Measurements from ENCODE around the gene FRG2C. TPM values are rescaled to one million over a fixed set of nuclear protein-coding genes. Genes with fewer than 3 reads are reported as not detected.
A peak's percentile ranks its signal among the peaks of the same experiment; 100 is the strongest.
"Not testable (repeated sequence)": the region's sequence is repeated elsewhere in the genome, so short reads cannot be mapped to it uniquely, and the experiment has no call there.

The FRG2C gene
- polyA plus RNA-seq, 1 of the 3 experiments (the other 2 are of a cell fraction): not detected

- H3K79me2 ChIP-seq (ENCODE audit: insufficient read depth); H3K36me3 ChIP-seq (replicated peaks in 1 of 2; ENCODE audit: control insufficient read depth in 1 of 2, insufficient read depth in 2 of 2, low read length in 1 of 2); H3K27me3 ChIP-seq (ENCODE audit: insufficient read depth); DNase-seq; H3K27ac ChIP-seq (ENCODE audit: low read depth in 2 of 2, low read length in 1 of 2); H3K9me2 ChIP-seq; H4K20me1 ChIP-seq (ENCODE audit: insufficient read depth); H3K4me1 ChIP-seq (ENCODE audit: control insufficient read depth in 1 of 2, insufficient read depth in 2 of 2, low read depth in 1 of 2, low read length in 1 of 2); POLR2A ChIA-PET; H3F3A ChIP-seq (replicated peaks; ENCODE audit: insufficient read depth); H3K9me3 ChIP-seq; H3K9ac ChIP-seq; H2AFZ ChIP-seq (ENCODE audit: low read depth): not testable (repeated sequence)
- WGBS (ENCODE audit: low lambda C conversion rate): 14% methylated on average over 20 of the region's 20 CpGs
- TF ChIP-seq RAD21 (IDR thresholded peaks at IDR 0.05; ENCODE audit: low read length) (peak; percentile 59), CTCF (IDR thresholded peaks at IDR 0.05) (peak; percentile 54), SMC3 (IDR thresholded peaks at IDR 0.05; ENCODE audit: low read depth, low read length) (peak; percentile 29; the same call in 1 of the 2 replicates)
- Histone ChIP-seq H3K4me3 (ENCODE audit: low read depth in 2 of 2, low read length in 1 of 2) (peak overlapping the region in 1 of 2 experiments; percentile 19; a peak in 1 of 4 replicates), H3K4me2 (0 out of 2 replicates have a peak overlapping the region, but pooled peaks have one; percentile 89)
- CTCF ChIA-PET: interaction anchor here (0.8 to 2.0 kb wide), 3 partner anchors 63 to 451 kb away, joined by 3 to 6 read pairs (median 4); no protein-coding TSS in a partner anchor
Measured at GRCh38 chr3:75643031-75643800, 20.9 kb upstream of the FRG2C start.

GRCh38 chr3:75645548-75645947 is 18.6 kb upstream of the FRG2C start:
- H3K9me2 ChIP-seq; H3K27ac ChIP-seq (ENCODE audit: low read depth in 2 of 2, low read length in 1 of 2); CTCF ChIA-PET; H3K4me3 ChIP-seq (ENCODE audit: low read depth in 2 of 2, low read length in 1 of 2); H3K4me2 ChIP-seq; POLR2A ChIA-PET; H3K9me3 ChIP-seq; H2AFZ ChIP-seq (ENCODE audit: low read depth); H3K36me3 ChIP-seq (replicated peaks in 1 of 2; ENCODE audit: control insufficient read depth in 1 of 2, insufficient read depth in 2 of 2, low read length in 1 of 2); H3K79me2 ChIP-seq (ENCODE audit: insufficient read depth); H3K27me3 ChIP-seq (ENCODE audit: insufficient read depth); H3K4me1 ChIP-seq (ENCODE audit: control insufficient read depth in 1 of 2, insufficient read depth in 2 of 2, low read depth in 1 of 2, low read length in 1 of 2); H4K20me1 ChIP-seq (ENCODE audit: insufficient read depth); DNase-seq; H3K9ac ChIP-seq; H3F3A ChIP-seq (replicated peaks; ENCODE audit: insufficient read depth): not testable (repeated sequence)
- 26% methylated on average over 4 of the region's 4 CpGs for WGBS (ENCODE audit: low lambda C conversion rate)

- no peak for DNase-seq
- no peak overlapping the region for H3K27ac ChIP-seq (ENCODE audit: low read depth in 2 of 2, low read length in 1 of 2)
- H3K9me2 ChIP-seq: no peaks in the 10 kb centered on the region
- WGBS (ENCODE audit: low lambda C conversion rate): 71% methylated on average over 9 of the region's 9 CpGs
- no peaks in the 10 kb centered on the region for H3K9me3 ChIP-seq
- no peak overlapping the region for H3K4me3 ChIP-seq (ENCODE audit: low read depth in 2 of 2, low read length in 1 of 2)
- TF ChIP-seq NRF1 (IDR thresholded peaks at IDR 0.05; ENCODE audit: low read depth, low read length): no peak
- TF ChIP-seq EZH2phosphoT487 (IDR thresholded peaks at IDR 0.05; ENCODE audit: borderline replicate concordance, low read depth): no peak
- TF ChIP-seq RFX5 (IDR thresholded peaks at IDR 0.05; ENCODE audit: low read length): no peak
- TF ChIP-seq CTCF (IDR thresholded peaks at IDR 0.05): no peak
- TF ChIP-seq NFIC (IDR thresholded peaks at IDR 0.05; ENCODE audit: borderline replicate concordance): no peak
- TF ChIP-seq MAX (IDR thresholded peaks at IDR 0.05; ENCODE audit: low read depth): no peak
- TF ChIP-seq FOSL2 (IDR thresholded peaks at IDR 0.05; ENCODE audit: borderline replicate concordance, low read depth): no peak
- TF ChIP-seq, protein P1, sequence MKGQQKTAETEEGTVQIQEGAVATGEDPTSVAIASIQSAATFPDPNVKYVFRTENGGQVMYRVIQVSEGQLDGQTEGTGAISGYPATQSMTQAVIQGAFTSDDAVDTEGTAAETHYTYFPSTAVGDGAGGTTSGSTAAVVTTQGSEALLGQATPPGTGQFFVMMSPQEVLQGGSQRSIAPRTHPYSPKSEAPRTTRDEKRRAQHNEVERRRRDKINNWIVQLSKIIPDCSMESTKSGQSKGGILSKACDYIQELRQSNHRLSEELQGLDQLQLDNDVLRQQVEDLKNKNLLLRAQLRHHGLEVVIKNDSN (IDR thresholded peaks at IDR 0.05; ENCODE audit: borderline replicate concordance, low read depth): no peak
- no peak for TF ChIP-seq RXRA (IDR thresholded peaks at IDR 0.05; ENCODE audit: borderline replicate concordance, low read depth)
- peaks cover 0 to 2% of the 10 kb centered on the region in 2 experiments for H3K36me3 ChIP-seq (replicated peaks in 1 of 2; ENCODE audit: control insufficient read depth in 1 of 2, insufficient read depth in 2 of 2, low read length in 1 of 2)
- ChIA-PET POLR2A (no interaction called here), CTCF (no interaction called here)
- no peak overlapping the region for H2AFZ ChIP-seq (ENCODE audit: low read depth)
- H3F3A ChIP-seq (replicated peaks; ENCODE audit: insufficient read depth): no peaks in the 10 kb centered on the region
- H3K27me3 ChIP-seq (ENCODE audit: insufficient read depth): no peaks in the 10 kb centered on the region
- no peaks in the 10 kb centered on the region for H3K4me1 ChIP-seq (ENCODE audit: control insufficient read depth in 1 of 2, insufficient read depth in 2 of 2, low read depth in 1 of 2, low read length in 1 of 2)
- H3K9ac ChIP-seq: no peak overlapping the region
- no peak overlapping the region for H3K4me2 ChIP-seq
- no peaks in the 10 kb centered on the region for H4K20me1 ChIP-seq (ENCODE audit: insufficient read depth)
- no peaks in the 10 kb centered on the region for H3K79me2 ChIP-seq (ENCODE audit: insufficient read depth)
Measured at GRCh38 chr3:75650191-75650590, 13.9 kb upstream of the FRG2C start.

Measured in SK-N-SH (cell line).